GM18520 (cell line): ENCODE data around the gene KLHL3.
A peak's percentile ranks its signal among the peaks of the same experiment; 100 is the strongest.

Experiments
- ATAC-seq: cut with Tn5 transposase; IDR thresholded peaks from one replicate; pipeline ENCODE4 v1.9.1; 2021; ENCODE audit not compliant: unreplicated experiment

Gene KLHL3

GRCh38 chr5:137636830-137637714 is 98.8 kb downstream of the KLHL3 start:
- no peak for ATAC-seq

GRCh38 chr5:137636099-137636498 is 99.8 kb downstream of the KLHL3 start:
- ATAC-seq: no peak

GRCh38 chr5:137635521-137635921 is 100.4 kb downstream of the KLHL3 start:
- no peak for ATAC-seq

GRCh38 chr5:137633896-137634295 is 102.0 kb downstream of the KLHL3 start:
- no peak for ATAC-seq

- ATAC-seq: no peak
Observed at GRCh38 chr5:137632716-137633115, 103.2 kb downstream of the KLHL3 start.

GRCh38 chr5:137631453-137631852 is 104.4 kb downstream of the KLHL3 start:
- ATAC-seq: no peak

- ATAC-seq: no peak
Observed at GRCh38 chr5:137630972-137631370, 104.9 kb downstream of the KLHL3 start.

- no peak for ATAC-seq
Observed at GRCh38 chr5:137630216-137630971, 105.5 kb downstream of the KLHL3 start.

- ATAC-seq: peak; percentile 48
Observed at GRCh38 chr5:137629646-137630045, 106.2 kb downstream of the KLHL3 start.

GRCh38 chr5:137627706-137628105 is 108.2 kb downstream of the KLHL3 start:
- ATAC-seq: no peak

- no peak for ATAC-seq
Observed at GRCh38 chr5:137627293-137627692, 108.6 kb downstream of the KLHL3 start.

GRCh38 chr5:137624786-137625349 is 111.0 kb downstream of the KLHL3 start:
- ATAC-seq: no peak

- ATAC-seq: no peak
Observed at GRCh38 chr5:137622850-137623249, 113.0 kb downstream of the KLHL3 start.

- ATAC-seq: no peak
Observed at GRCh38 chr5:137621861-137622823, 113.7 kb downstream of the KLHL3 start.

- no peak for ATAC-seq
Observed at GRCh38 chr5:137621306-137621705, 114.6 kb downstream of the KLHL3 start.

- ATAC-seq: no peak
Observed at GRCh38 chr5:137619191-137619870, 116.6 kb downstream of the KLHL3 start.

GRCh38 chr5:137618476-137618875 is 117.4 kb downstream of the KLHL3 start:
- ATAC-seq: no peak

GRCh38 chr5:137617528-137618205 is 118.2 kb downstream of the KLHL3 start:
- no peak for ATAC-seq

GRCh38 chr5:137616046-137616445 is 119.8 kb downstream of the KLHL3 start:
- ATAC-seq: no peak
